Mesenteric fat pad (tissue), 1 donor: ENCODE measurements around the gene SEL1L. TPM values are rescaled to one million over a fixed set of nuclear protein-coding genes. Genes with fewer than 3 reads are reported as not detected.
A peak's percentile ranks its signal among the peaks of the same experiment; 100 is the strongest.
"Not testable (repeated sequence)": the region's sequence is repeated elsewhere in the genome, so short reads cannot be mapped to it uniquely, and the experiment has no call there.

Experiments
- DNase-seq: peaks from one replicate; pipeline ENCODE4 v3.0.0-alpha.2; 2020; ENCODE audit warnings: low spot score
- total RNA-seq: library from RNA; stranded (reverse); fragmentation: NEBNext Ultra II Directional; extraction: Animal tissue kit (Norgen Biotek cat#: 25700); gene quantifications from one replicate; pipeline ENCODE4 v1.2.1, GENCODE V29; 2021
- donor health status: DM: yes; HTN: yes; CAD: no.

SEL1L gene
- total RNA-seq, 1 donor from 2014 or later: 114 TPM

DNA sequence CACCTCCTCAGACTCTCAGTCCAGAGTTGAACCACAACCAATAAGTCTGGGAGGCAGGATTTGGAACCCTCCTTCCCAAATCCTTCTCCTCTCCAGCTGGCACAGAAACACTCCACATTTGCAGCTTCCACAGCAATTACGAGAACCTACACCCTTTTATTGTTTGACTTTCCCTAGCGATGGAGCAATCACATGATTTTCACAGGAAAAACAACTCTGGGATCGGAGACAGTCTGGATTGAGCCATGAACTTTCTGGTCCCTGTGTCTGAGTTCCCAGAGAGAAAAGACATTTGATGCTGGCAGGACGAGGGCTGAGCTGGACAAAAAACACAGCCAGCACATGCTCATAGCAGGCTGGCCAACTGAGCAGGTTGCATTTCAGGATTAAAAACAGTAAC, 84.5 kb downstream of the SEL1L start:
- no peak for DNase-seq

DNA sequence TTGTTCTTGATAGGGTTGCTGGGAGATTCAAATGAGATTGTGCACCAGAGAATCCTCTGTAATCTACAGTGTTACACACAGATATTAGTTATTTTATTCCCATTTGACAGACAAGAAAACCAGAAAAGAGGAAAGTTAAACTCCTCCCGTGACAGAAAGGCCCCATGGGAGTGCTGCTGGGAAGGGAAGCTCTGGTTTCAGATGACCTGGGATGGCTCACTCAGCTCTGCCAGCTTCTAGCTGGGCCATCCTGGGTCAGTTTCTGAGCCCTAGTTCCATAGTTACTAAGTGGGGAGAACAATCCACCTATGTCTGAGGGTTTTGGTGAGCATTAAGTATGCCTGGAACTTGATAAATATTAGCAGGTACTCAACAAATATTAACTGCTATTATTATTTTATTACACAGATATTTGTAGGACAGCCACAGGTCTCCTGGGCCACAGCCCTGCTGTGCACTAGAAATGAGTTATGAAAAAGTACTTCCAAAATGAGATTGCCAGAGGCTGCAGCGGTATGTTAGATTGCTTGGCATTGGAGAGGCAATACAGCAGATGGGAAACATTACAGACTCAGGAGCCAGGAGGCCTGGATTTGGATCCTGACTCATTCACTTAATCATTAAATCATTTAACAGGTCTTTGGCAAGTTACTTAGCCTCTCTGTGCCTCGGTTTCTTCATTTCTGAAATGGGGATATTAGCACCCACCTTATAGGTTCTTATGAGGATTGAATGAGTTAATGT, 86.5 kb downstream of the SEL1L start:
- DNase-seq: no peak

DNA sequence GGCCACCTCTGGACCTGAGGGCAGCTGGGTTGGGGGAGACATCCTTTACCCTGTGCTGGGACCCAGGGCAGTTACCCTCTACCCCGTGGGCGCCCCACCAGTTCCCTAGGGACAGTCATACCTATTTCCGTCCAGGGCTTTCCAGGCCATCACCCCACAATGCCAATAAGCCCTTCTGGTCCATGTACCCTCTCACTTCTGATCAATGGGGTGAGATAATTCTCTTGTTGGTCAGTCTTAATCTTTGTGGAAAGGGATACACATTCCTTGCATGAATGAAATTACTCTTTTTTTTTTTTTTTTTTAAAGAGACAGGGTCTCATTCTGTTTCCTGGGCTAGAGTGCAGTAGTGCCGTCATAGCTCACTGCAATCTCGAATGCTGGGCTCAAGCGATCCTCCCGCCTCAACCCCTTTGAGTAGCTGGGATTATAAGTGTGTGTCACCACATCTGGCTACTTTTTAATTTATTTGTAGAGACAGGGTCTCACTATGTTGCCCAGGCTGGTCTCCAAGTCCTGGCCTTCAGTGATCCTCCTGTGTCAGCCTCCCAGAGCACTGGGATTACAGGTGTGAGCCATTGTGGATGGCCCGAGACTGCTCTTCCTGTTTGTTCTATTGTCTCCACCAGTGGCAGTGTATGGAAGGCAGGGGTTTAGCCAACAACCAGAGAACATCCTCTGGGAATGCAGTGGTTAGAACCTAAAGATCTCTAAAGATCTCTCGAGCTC, 87.2 kb downstream of the SEL1L start:
- DNase-seq: no peak

DNA sequence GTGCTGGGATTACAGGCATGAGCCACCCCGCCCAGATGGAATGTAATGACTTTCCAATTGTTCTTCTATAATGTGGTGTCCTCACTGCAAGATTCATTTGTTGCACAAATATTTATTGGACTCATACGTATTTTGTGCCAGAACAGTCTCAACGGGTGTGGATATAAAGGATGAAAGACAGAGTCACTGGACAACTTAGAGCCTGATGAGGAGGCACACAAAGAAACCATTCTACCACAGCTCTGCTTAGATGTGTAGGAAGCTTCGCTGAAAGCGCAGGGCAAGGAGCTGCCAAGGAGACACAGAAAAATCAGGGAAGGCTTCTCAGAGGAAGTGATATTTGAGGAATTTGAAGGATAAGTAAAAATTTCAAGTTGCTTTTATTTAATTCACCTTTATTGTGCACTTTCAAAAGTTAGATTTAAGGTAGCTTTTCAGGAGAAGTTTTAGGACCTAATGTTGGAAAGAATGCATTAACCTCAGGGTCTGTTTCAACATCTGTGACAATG, 92.0 kb downstream of the SEL1L start:
- DNase-seq: no peak

DNA sequence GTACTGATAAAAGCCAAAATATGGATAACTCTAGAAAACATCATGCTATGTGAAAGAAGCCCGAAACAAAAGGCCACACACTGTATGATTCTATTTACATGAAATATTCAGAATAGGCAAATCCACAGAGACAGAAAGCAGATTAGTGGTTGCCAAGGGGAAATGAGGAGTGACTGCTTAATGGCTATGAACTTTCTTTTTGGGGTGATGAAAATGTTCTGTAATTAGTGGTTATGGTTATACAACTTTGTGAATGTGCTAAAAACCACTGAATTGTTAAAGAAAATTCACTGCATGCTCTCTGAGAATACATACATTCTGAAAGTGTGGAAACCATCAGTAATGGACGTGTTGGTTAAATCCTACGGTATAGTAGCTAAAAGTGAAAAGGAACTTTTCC, 93.6 kb downstream of the SEL1L start:
- DNase-seq: no peak

DNA sequence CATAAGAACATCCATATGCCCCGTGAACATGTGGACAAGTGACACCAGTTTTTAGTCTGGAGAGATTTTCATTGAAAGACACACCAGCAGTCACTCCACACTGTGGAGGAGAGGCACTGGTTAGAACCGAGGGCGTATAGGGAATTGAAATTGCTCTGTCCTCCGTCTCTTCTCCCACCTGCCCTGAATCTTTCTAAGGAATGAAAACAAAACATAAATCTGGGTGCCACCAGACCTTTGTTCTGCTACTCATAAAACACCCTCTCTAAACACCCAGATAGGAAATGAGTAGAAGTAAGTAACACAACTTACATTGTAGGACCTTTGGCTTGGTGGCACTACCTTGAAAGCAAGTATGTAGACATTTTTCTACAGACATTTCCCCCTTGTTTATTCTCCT, 96.4 kb downstream of the SEL1L start:
- DNase-seq: no peak

DNA sequence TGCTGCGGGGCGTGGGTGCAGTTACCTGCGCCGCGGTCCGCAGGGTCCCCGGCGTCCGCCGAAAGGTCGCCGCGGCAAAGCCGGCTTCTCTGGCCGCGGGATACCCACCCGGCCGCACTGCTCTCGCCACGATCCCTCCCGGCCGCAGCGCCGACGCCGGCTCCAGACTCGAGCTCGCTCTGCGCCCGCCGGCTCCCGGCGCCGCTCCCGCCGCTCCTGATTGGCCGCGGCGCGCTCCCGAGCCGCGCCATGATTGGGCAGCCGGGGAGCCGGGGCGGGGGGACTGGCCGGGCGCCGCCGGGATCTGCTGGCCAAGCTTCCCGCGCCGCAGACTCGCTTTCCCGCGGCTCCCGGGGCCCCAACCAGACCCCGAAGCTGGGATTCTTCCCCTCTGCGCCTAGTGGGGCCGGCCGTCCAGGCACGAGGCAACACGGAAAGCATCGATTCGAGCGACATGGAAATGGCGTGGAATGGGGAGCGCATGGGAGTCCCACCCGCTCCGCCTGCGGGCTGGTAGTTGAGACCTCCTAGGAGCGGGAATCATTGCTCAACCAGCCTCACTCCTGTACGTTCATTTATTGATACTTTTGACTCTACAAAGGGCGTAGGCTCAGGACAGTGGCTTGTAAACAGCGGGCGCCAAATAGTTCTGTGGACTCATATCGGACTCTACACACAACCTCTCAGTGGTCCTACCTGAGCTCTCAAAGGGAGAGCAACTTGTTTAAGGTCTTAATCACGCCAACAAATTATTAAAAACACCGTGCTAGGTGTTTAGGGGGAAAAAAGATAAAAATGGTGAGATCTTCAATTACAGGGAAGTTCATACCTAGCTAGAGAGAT, 97.1 kb downstream of the SEL1L start:
- peak; percentile 94 for DNase-seq

DNA sequence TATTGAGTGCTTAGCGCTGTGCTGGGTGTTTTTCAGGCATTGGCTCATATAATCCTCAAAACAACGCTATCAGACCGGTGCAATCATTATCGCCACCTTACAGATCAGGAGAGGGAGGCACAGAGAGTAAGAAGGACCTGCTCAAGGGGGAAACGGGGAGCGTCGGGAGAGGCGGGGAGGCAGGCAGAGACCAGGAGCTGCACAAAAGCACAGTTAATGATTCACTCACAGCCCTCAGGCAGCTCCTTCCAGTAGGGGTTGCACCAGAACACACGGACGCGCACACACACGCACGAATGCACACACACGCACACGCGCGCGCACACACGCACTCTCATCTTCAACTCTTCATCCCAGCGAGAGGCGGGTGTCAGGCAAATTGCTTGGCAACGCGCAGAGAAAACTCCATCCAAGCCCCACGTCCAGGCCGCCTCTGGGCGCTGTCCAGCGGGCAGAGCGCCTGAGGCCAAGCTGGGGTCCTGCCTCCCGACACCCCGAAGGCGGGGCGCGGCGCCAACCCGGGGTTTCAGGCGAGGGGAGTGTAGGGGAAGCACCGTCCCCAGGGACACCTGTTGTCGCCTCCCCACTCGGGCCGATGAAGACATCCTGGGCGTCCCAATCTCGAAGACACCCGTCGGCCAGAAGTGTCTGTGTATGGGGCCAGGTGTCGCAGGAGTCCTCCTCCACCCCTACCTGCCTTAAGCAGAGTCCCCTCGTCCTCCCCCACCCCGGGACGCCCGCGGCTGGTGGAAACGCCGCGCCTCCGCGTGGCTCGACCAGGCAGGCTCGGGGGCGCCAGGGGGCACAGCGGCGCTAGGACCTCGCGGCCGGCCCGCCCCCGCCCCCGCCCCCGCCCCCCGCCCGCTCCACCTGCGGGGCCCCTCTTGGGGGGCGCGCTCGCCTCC, 98.0 kb downstream of the SEL1L start:
- no peak for DNase-seq

DNA sequence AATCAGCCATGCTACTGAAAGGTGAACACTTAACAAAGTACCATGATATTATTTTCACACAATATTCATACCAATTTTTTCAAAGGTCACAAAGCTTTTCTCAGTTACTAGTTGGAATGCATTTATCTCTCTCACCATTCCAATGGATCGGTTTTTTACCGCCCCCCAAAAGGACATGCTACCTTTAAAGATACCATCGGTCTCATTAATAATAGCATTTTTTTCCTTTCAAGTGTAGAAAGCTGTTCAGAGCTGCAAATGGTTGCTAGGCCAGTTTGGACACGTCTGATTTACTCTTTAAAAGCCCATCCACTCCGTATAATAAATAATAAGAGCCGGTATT, 98.6 kb downstream of the SEL1L start:
- no peak for DNase-seq

DNA sequence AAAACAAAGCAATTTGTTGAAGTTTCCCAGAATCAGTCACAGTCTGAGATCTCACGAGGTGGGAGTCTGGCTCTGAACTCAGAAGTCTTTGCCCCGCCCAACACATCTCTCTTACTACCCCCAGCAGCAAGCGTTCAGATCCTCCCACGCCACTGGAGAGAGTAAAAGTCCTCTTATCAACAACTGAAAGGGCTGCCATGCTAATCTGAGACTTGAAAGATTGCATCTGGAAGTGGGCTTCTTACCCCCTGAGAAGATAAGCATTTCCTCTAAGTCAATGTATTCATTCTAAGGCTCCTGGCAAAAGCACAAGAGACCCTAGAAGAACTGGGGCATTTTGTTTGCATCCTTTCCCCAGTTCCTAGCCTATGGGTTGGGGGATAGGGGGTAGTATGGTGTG, 99.4 kb downstream of the SEL1L start:
- DNase-seq: no peak

DNA sequence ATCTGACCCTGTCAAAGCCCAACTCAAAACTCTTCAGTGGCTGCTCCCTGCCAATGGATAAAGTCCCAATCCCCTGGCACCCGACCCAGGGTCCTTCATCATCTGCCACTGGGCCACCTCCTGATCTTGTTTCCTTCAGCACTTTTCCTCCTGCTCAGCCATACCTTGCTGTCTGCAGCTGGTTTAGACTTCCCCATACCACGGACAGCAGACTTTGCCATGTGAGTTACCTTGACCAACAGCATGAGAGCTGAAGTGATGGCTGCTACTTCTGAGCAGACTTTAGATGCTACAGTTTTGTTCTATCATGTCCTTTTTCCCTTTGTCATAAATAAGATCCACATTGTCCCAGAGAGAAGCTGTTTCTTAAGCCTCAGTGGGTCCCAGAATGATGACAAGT, 100.3 kb downstream of the SEL1L start:
- no peak for DNase-seq

DNA sequence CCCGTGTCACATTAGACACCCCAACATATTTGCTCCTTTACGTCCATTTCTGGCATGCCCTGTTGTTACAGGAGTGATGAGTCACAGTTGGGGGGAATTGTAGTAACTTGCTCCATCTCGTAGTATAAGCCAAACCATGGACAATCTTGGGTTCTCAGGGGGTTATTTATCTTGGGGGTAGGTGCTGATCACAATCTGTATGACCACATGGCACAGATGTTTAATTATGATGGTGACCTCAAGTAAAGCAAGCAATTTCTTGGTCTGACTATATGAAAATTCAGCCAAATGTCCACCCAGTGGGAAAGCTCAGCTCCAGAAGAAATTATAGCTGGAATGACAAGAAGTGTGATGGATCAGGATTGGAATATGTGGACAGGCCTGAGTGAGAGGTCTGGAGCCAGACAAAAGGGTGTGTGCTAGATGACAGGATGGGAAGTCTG, 101.4 kb downstream of the SEL1L start:
- no peak for DNase-seq

DNA sequence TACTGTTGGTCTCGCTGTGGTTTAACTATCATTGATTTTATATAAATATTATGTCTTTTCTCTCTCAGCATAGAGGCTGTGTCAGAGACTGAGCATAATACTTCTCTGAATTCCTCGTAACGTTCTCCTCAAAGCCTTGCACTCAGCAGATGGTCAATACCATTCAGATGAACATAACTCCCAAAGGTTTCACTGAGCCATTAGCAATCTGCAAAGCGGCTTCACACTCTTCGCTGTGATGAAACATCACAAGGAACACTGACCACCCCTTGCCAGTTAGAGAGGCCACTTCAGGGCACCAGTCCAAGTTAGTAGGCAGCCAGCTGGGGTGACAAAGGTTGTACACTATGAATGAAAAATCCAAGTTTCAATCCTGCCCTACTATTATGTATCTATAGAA, 103.4 kb downstream of the SEL1L start:
- DNase-seq: no peak

DNA sequence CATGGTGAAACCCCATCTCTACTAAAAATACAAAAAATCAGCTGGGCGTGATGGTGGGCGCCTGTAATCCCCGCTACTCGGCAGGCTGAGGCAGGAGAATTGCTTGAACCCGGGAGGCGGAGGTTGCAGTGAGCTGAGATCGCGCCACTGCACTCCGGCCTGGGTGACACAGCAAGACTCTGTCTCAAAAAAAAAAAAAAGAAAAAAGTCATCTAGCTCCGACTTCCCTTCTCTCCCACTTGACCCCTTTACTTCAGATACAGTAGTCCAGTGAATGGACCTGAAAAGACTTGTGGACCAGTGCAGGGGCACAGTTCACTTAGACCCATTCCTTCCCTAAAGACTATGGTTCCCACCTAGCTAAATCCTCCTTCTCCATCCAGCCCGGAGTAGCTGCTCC, 103.9 kb downstream of the SEL1L start:
- DNase-seq: not testable (repeated sequence)

DNA sequence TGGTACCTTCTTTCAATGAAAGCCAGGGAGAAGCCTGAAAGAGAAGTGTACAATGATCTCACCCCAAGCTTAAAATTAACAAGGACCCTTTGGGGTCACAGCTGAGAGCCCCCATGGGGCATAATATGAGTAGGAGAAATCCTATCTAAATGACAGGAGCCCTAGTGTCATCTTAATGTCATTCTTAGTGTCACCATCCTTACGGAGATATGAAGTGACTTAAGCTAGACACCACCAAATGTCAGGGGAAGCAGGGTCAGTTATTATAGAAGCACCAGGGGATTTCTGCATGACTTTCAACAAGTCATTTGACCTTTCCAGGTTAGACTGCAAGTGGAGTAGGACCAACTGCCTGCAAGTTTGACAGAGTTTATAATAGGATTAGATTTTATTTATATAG, 104.6 kb downstream of the SEL1L start:
- DNase-seq: no peak

DNA sequence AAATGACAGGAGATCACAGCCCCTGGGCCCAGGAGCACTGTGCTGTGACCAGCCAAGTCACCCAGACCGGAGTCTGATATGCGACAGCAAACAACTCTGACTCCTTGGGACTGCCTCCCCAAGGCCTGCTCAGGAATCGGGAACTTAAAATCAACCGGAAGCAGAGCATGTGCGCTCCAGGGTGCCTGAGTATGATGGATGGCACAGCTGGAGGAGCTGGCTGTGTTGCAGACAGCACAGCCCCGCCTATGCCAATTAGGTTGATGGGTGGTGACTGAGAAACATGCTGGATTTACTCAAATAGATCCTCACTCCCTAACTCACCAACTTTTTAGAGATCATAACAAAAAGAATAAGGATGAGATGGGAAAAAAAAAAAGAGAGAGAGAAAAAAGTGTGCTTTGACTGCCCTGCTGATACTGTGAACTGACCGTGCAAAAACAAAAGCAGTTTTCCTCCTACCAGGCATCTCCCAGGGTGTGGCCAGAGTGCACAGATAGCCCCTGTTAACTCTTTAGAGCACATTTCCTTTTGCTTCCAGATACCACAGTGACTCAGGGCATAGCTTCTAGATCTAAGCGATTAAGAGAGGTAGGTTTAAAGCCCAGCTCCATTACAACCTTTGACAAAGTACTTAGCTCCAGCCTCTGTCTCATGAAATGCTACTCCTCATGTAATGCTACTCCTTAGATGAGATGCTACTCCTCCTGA, 106.2 kb downstream of the SEL1L start:
- no peak for DNase-seq

DNA sequence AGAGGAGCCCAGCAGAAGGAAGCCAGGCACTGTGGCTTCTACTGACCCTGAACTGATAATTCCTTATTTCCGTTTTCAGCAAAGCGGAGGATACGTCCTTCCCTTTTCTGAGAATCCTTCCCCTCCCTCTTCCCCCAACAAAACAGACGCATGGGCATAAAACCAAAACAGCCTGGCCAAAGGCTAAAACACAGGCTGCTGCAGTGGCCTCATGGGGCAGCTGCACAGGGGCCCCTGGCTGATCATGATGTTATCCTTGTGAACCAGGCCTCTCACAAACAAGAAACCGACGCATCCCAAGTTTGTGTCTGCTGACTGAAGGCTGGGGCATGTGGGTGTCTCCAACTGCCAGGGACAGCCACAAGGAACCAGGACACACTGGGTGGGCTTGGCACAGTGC, 110.1 kb downstream of the SEL1L start:
- no peak for DNase-seq
